GM12864 (cell line): ENCODE data around the gene IFNAR1.

Experiments
- DNase-seq: peaks from one replicate; pipeline ENCODE4 v3.0.0-alpha.2; 2011; ENCODE audit warnings: low read depth
- H3K4me3 ChIP-seq: 2 replicates; pipeline ENCODE4 v1.5.1; 2011; ENCODE audit warnings: mild to moderate bottlenecking, low read depth, low read length, control low read depth
- CTCF ChIP-seq: IDR thresholded peaks from 2 replicates; pipeline ENCODE4 v1.5.1; 2011; ENCODE audit warnings: low read depth, mild to moderate bottlenecking, moderate library complexity, low read length, control low read depth, inconsistent platforms; ENCODE audit errors: missing control alignments

Gene IFNAR1

GRCh38 chr21:33334824-33335223, 10.1 kb downstream of the IFNAR1 start:
- TF ChIP-seq CTCF, result no peak
- no peak overlapping the region for H3K4me3 ChIP-seq
- no peak for DNase-seq

- H3K4me3 ChIP-seq, result no peak overlapping the region
- no peak for DNase-seq
- no peak for TF ChIP-seq CTCF
Observed at GRCh38 chr21:33339135-33339534, 14.4 kb downstream of the IFNAR1 start.

- DNase-seq, result no peak
- H3K4me3 ChIP-seq, result no peak overlapping the region
- no peak for TF ChIP-seq CTCF
Observed at GRCh38 chr21:33339918-33340317, 15.1 kb downstream of the IFNAR1 start.

- DNase-seq, result no peak
- no peak overlapping the region for H3K4me3 ChIP-seq
- TF ChIP-seq CTCF, result no peak
Observed at GRCh38 chr21:33345751-33346238, 21.0 kb downstream of the IFNAR1 start.

- no peak overlapping the region for H3K4me3 ChIP-seq
- TF ChIP-seq CTCF, result no peak
- DNase-seq, result no peak
Observed at GRCh38 chr21:33348706-33349105, 23.9 kb downstream of the IFNAR1 start.

- H3K4me3 ChIP-seq, result no peak overlapping the region
- DNase-seq, result no peak
- no peak for TF ChIP-seq CTCF
Observed at GRCh38 chr21:33350676-33351075, 25.9 kb downstream of the IFNAR1 start.

- TF ChIP-seq CTCF, result no peak
- no peak for DNase-seq
Observed at GRCh38 chr21:33355355-33355754, 30.6 kb downstream of the IFNAR1 start.

More at GRCh38 chr21:33355355-33355754, 30.6 kb downstream of the IFNAR1 start:
- no peak overlapping the region for H3K4me3 ChIP-seq
